GM12892 (cell line): Measurements from ENCODE around the gene CST6.

Source experiments
- DNase-seq: peaks from one replicate; pipeline ENCODE4 v3.0.0; 2011; ENCODE audit not compliant: insufficient read length
- FAIRE-seq: peaks from 2 replicates; lab custom pipeline; 2011; peaks lifted over from hg19 to GRCh38; lab: Jason Lieb, UNC
- POLR2A ChIP-seq: IDR thresholded peaks from 2 replicates; pipeline ENCODE4 v1.6.1; 2011; ENCODE audit warnings: low read depth, low read length, control low read depth
- POLR2AphosphoS5 ChIP-seq: IDR thresholded peaks from 2 replicates; pipeline ENCODE4 v1.6.1; 2011; ENCODE audit warnings: low read depth, low read length, control low read depth
- TAF1 ChIP-seq: IDR thresholded peaks from 2 replicates; pipeline ENCODE4 v1.6.1; 2011; ENCODE audit warnings: low read depth, mild to moderate bottlenecking, control low read depth, low read length, borderline replicate concordance

CST6 gene

DNA sequence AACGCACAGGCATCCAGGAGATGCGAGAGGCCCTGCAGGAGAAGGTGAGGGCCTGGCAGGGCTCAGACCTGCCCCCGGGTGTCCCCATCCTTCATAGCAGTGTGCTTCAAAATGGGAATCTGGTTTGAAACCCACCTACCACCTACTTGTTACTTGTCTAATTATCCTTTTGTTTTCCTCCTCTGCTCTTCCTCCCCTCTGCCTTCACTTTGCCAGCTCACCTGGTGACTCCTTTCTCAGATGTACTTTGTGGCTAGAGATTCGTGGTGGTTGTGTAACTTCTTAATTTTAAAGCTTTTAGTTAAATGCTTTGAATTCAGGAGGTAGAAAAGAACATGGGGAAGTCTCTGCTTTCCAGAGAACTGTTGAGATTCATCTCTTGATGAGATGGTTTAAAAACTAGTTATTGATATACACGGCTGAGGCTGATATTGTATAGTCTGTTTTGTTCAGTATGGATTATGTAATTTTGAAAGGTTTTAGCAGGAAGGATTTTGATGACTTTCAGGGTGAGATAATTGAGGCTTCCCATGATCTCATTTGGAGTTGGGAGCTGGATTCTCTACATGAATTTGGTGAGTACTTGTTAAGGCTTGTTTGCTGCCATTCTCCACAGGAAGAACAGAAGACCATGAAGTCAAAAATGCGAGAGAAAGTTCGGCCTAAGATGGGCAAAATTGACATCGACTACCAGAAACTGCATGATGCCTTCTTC, 48.3 kb downstream of the CST6 start:
- FAIRE-seq (no peak), DNase-seq (no peak)
- no peak for TF ChIP-seq TAF1
- no peak for TF ChIP-seq POLR2AphosphoS5
- no peak for TF ChIP-seq POLR2A

DNA sequence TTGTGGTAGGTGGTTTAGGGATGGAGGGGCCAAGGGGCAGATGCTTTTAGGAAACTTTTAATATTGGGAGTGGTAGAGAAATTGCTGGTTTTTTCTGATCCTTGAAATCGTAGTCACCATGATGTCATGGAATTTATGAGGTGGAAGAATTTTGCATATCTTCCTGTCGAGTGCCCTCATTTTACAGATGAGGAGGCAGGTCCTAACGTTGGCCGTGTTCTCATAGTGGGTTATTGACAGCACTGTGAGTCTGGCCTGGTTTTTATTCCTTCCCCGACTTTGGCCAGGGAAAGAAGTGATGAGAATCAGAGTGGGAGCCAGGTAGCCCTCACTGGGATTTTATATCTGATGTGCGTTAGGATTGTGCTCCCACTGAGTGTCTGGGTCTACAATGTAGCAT, 49.5 kb downstream of the CST6 start:
- no peak for FAIRE-seq
- DNase-seq, result no peak
- TF ChIP-seq TAF1, result no peak
- TF ChIP-seq POLR2A, result no peak
- TF ChIP-seq POLR2AphosphoS5, result no peak

DNA sequence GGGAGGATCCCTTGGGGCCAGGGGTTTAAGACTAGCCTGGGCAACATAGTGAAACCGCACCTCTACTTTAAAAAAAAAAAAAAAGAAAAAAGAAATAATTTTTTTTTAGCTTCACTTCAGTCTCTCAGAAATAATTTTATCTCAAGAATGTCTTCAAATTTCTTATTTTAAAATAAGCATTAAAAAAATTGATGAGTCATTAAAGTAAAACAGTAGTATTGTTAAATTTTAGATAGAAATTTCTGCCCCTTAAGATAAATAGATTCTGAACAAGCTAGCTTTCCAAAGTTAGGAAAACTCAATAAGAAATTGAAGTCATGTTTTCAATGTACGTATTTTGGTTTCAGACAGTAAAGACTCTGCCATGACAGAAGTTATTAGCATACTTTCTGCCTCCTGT, 50.6 kb downstream of the CST6 start:
- DNase-seq (no peak), FAIRE-seq (no peak)
- TF ChIP-seq POLR2AphosphoS5 (no peak), TAF1 (no peak), POLR2A (no peak)
